ENCODE results near the gene MASP2. TPM values are rescaled to one million over a fixed set of nuclear protein-coding genes. Genes with fewer than 3 reads are reported as not detected.
"Not testable (repeated sequence)": the region's sequence is repeated elsewhere in the genome, so short reads cannot be mapped to it uniquely, and the experiment has no call there.

The MASP2 gene
- total RNA-seq, 1 donor from 2014 or later: not detected

DNA sequence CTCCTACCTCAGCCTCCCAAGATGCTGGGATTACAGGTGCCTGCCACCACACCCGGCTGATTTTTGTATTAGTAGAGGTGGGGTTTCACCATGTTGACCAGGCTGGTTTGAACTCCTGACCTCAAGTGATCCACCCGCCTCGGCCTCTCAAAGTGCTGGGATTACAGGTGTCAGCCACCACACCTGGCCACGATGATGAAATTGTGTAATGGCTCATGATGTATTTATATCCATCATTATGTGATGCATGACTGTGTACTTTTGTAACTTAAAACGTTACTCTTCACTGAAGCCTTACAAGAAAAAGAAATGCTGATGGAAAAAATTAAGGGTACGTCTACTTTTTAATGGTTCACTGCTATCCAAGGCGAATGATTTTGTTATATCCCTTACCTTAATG lies 27.1 kb downstream of the MASP2 start:
- ATAC-seq (ENCODE audit: poor library complexity) (no peak), DNase-seq (no peak)
- intact Hi-C loops (cut with DNase I): no loop called here

DNA sequence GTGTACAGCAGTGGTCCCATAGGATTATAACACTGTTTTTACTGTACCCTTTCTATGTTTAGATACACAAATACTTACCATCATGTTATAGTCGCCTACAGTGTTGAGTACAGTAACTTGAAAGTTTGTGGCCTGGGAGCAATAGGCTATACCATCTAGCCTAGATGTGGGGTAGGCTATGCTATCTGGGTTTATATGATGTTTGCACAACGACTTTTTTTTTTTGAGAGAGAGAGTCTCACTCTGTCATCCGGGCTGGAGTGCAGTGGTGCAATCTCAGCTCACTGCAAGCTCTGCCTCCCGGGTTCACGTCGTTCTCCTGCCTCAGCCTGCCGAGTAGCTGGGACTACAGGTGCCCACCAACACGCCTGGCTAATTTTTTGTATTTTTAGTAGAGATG lies 27.7 kb downstream of the MASP2 start:
- ATAC-seq (ENCODE audit: poor library complexity); DNase-seq; intact Hi-C loops (cut with DNase I): not testable (repeated sequence)

DNA sequence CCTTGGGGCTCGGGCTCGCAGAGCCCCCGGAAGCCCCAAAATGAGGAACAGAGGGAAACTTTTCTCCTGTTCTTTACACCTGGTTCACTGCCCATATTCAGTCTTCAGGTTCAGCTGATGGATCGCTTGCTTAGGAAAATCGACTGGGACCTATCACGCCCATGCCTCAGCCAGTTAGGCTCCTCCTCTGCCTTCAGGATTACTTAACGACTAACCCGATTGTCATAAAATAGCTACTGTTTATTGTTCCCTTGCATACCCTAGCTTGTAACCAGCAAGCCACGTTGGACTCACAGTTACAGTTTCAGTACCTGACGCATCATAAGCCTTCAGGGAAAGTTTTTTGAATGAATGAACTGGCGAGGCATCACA lies 33.9 kb downstream of the MASP2 start:
- intact Hi-C loops (cut with DNase I): no loop called here

GRCh38 chr1:11012260-11013159 lies 34.5 kb downstream of the MASP2 start, which contains the start of gene TARDBP:
TSS of gene TARDBP (plus strand) at chr1:11012654. CDS start at chr1:11013728, 1,074 bp downstream.
- DNase-seq: peak; percentile 93
- intact Hi-C loops (cut with DNase I): no loop called here
- peak; percentile 98 for ATAC-seq (ENCODE audit: poor library complexity)

More for the DNA sequence above, 33.9 kb downstream of the MASP2 start:
- no peak for ATAC-seq (ENCODE audit: poor library complexity)
- DNase-seq: no peak

GRCh38 chr1:11000526-11000925 lies 46.5 kb downstream of the MASP2 start:
- intact Hi-C loops (cut with DNase I): no loop called here
- DNase-seq (no peak), ATAC-seq (ENCODE audit: poor library complexity) (no peak)

- intact Hi-C loops (cut with DNase I): no loop called here
- no peak for DNase-seq
- no peak for ATAC-seq (ENCODE audit: poor library complexity)
These were observed 50.9 kb downstream of the MASP2 start for GRCh38 chr1:10996100-10996499.

DNA sequence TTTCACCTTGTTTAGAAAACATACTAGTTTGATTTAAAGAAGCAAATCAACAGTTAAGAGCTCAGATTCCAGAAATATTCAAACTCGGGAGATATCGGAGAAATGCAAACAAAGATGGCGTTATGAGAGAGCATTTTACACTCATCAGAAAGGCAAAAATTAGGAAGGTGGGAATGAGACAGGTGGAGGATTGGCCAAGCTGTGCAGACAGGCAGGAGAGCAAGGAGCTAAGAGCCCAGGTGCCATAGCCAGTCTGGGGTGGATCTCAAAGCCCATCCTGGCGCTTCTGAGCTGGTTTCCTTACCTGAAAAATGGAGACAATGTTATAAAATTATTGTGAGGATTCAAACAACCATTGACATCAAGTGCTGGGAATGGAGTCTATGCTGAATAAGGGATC lies 54.2 kb downstream of the MASP2 start:
- DNase-seq: no peak
- intact Hi-C loops (cut with DNase I): no loop called here

GRCh38 chr1:10992004-10992403 lies 55.0 kb downstream of the MASP2 start:
- ATAC-seq (ENCODE audit: poor library complexity); intact Hi-C loops (cut with DNase I); DNase-seq: not testable (repeated sequence)

More for the DNA sequence above, 54.2 kb downstream of the MASP2 start:
- no peak for ATAC-seq (ENCODE audit: poor library complexity)

- DNase-seq (no peak), ATAC-seq (ENCODE audit: poor library complexity) (no peak)
- intact Hi-C loops (cut with DNase I): no loop called here
These were observed 56.2 kb downstream of the MASP2 start for GRCh38 chr1:10990828-10991227.

GRCh38 chr1:10989920-10990516 lies 57.0 kb downstream of the MASP2 start:
- DNase-seq; intact Hi-C loops (cut with DNase I); ATAC-seq (ENCODE audit: poor library complexity): not testable (repeated sequence)

- intact Hi-C loops (cut with DNase I): no loop called here
- no peak for DNase-seq
- no peak for ATAC-seq (ENCODE audit: poor library complexity)
These were observed 57.9 kb downstream of the MASP2 start for GRCh38 chr1:10989095-10989494.

GRCh38 chr1:10987840-10988417 lies 59.1 kb downstream of the MASP2 start:
- DNase-seq: no peak
- ATAC-seq (ENCODE audit: poor library complexity): no peak

DNA sequence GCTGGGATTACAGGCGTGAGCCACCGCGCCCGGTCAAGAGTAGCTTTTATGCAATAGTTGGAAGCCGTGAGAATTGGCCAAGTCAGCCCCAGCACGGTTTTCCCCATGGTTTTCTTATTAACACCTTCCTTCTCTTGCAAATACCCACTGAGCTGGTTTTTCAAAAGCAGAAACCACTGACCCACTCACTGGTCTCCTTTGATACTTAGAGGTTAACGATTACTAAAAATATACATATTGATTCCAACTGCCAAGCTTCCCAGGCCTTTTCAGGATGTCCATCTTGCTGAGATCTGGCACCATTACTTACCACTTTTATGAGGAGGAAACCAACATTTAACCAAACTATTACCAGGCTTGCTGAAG lies 60.5 kb downstream of the MASP2 start:
- ATAC-seq (ENCODE audit: poor library complexity): no peak
- intact Hi-C loops (cut with DNase I): no loop called here
- DNase-seq: no peak

More at GRCh38 chr1:10987840-10988417, 59.1 kb downstream of the MASP2 start:
- intact Hi-C loops (cut with DNase I): no loop called here

- DNase-seq (peak; percentile 65), ATAC-seq (ENCODE audit: poor library complexity) (peak; percentile 38)
- intact Hi-C loops (cut with DNase I): no loop called here
These were observed 66.0 kb downstream of the MASP2 start for GRCh38 chr1:10980841-10981727.

GRCh38 chr1:10980094-10980577 lies 66.9 kb downstream of the MASP2 start:
- intact Hi-C loops (cut with DNase I): no loop called here
- peak; percentile 88 for DNase-seq
- peak; percentile 94 for ATAC-seq (ENCODE audit: poor library complexity)

- ATAC-seq (ENCODE audit: poor library complexity) (peak; percentile 70), DNase-seq (peak; percentile 62)
- intact Hi-C loops (cut with DNase I): no loop called here
These were observed 67.5 kb downstream of the MASP2 start for GRCh38 chr1:10979483-10979920.

DNA sequence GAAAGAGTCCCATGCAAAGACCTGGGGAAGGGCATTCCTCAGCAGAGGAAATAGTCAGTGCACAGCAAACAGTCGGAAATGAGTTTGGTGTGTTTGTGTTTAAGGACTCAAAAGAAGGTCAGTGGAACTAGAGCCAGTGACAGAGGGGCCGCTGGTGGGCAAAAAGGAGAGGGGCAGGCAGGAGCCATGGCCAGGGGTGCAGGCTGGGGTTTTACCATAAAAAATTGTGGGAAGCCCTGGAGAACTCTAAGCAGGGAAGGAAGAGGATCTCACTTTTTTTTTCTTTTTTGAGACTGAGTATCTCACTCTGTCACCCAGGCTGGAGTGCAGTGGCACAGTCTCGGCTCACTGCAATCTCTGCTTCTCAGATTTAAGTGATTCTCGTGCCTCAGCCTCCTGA lies 68.3 kb downstream of the MASP2 start:
- no peak for DNase-seq
- intact Hi-C loops (cut with DNase I): no loop called here
- ATAC-seq (ENCODE audit: poor library complexity): no peak
